HL-60 (cell line): ENCODE measurements around the gene RASAL3.

ENCODE experiments used
- GABPA ChIP-seq: IDR thresholded peaks from 2 replicates; pipeline ENCODE4 v1.6.1; 2012; ENCODE audit warnings: low read depth
- POLR2AphosphoS5 ChIP-seq: IDR thresholded peaks from 2 replicates; pipeline ENCODE4 v1.6.1; 2012; ENCODE audit warnings: low read depth
- SPI1 ChIP-seq: IDR thresholded peaks from 2 replicates; pipeline ENCODE4 v1.6.1; 2012; ENCODE audit warnings: low read depth, mild to moderate bottlenecking, borderline replicate concordance
- TF ChIP-seq, protein P1 (sequence below): IDR thresholded peaks from one replicate; pipeline ENCODE4 v1.5.1; 2011; ENCODE audit warnings: low read length, control low read depth, inconsistent platforms; ENCODE audit not compliant: insufficient read depth
- TF ChIP-seq, protein P2 (sequence below): IDR thresholded peaks from 2 replicates; pipeline ENCODE4 v1.6.1; 2012; ENCODE audit warnings: low read depth; ENCODE audit not compliant: insufficient replicate concordance

DNA sequence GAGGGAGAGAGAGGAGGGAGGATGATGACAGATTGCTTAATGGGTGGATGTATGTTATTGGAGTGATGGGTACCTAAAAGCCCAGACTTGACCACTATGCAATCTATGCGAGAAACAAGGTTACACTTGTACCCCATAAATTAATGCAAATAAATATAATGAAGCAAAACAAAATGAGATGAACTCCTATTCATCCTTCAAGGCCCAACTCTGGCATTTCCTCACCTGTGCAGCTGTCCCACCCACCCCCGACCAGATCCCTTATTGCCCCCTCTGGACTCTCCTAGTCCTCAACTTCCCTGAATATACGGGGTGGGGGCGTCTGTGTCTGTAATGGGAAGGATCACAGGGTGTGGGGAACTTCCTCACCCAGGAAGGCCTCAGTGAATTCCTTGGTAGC is 10.8 kb upstream of the RASAL3 start:
- TF ChIP-seq, protein P1, sequence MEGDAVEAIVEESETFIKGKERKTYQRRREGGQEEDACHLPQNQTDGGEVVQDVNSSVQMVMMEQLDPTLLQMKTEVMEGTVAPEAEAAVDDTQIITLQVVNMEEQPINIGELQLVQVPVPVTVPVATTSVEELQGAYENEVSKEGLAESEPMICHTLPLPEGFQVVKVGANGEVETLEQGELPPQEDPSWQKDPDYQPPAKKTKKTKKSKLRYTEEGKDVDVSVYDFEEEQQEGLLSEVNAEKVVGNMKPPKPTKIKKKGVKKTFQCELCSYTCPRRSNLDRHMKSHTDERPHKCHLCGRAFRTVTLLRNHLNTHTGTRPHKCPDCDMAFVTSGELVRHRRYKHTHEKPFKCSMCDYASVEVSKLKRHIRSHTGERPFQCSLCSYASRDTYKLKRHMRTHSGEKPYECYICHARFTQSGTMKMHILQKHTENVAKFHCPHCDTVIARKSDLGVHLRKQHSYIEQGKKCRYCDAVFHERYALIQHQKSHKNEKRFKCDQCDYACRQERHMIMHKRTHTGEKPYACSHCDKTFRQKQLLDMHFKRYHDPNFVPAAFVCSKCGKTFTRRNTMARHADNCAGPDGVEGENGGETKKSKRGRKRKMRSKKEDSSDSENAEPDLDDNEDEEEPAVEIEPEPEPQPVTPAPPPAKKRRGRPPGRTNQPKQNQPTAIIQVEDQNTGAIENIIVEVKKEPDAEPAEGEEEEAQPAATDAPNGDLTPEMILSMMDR = no peak
- TF ChIP-seq GABPA (no peak), POLR2AphosphoS5 (no peak), SPI1 (no peak)
- TF ChIP-seq, protein P2, sequence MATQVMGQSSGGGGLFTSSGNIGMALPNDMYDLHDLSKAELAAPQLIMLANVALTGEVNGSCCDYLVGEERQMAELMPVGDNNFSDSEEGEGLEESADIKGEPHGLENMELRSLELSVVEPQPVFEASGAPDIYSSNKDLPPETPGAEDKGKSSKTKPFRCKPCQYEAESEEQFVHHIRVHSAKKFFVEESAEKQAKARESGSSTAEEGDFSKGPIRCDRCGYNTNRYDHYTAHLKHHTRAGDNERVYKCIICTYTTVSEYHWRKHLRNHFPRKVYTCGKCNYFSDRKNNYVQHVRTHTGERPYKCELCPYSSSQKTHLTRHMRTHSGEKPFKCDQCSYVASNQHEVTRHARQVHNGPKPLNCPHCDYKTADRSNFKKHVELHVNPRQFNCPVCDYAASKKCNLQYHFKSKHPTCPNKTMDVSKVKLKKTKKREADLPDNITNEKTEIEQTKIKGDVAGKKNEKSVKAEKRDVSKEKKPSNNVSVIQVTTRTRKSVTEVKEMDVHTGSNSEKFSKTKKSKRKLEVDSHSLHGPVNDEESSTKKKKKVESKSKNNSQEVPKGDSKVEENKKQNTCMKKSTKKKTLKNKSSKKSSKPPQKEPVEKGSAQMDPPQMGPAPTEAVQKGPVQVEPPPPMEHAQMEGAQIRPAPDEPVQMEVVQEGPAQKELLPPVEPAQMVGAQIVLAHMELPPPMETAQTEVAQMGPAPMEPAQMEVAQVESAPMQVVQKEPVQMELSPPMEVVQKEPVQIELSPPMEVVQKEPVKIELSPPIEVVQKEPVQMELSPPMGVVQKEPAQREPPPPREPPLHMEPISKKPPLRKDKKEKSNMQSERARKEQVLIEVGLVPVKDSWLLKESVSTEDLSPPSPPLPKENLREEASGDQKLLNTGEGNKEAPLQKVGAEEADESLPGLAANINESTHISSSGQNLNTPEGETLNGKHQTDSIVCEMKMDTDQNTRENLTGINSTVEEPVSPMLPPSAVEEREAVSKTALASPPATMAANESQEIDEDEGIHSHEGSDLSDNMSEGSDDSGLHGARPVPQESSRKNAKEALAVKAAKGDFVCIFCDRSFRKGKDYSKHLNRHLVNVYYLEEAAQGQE = no peak
